K562 (cell line): ENCODE measurements around the gene TMEM100. TPM values are rescaled to one million over a fixed set of nuclear protein-coding genes. Genes with fewer than 3 reads are reported as not detected.

Experiments used
- CHAMP1 ChIP-seq: fragments of 450-650 bp; IDR thresholded peaks from 2 replicates; pipeline ENCODE4 v1.6.1; 2016; ENCODE audit warnings: mild to moderate bottlenecking
- CTCFL ChIP-seq: IDR thresholded peaks from 2 replicates; pipeline ENCODE4 v1.6.1; 2011; ENCODE audit warnings: borderline replicate concordance, low read depth, mild to moderate bottlenecking, moderate library complexity, low read length; ENCODE audit not compliant: insufficient read depth, poor library complexity, severe bottlenecking
- CXXC5 ChIP-seq: fragments of 250-450 bp; sonication (Bioruptor Pico); IDR thresholded peaks from 2 replicates; pipeline ENCODE4 v1.8.0; 2022; ENCODE audit warnings: inconsistent platforms, mild to moderate bottlenecking, moderate library complexity
- HMG20A ChIP-seq: fragments of 450-650 bp; formaldehyde crosslinking; conservative IDR thresholded peaks from 2 replicates; pipeline ENCODE4 v1.4.0; 2020; ENCODE audit warnings: mild to moderate bottlenecking, mixed read lengths
- ID3 ChIP-seq, 2 experiments: fragments of 250-450 bp in 1 of 2; fragments of 450-650 bp in 1 of 2; sonication (Bioruptor Pico) in 1 of 2; IDR thresholded peaks; 2 replicates each; pipeline versions ENCODE4 v1.6.1 to v1.8.0; 2016 to 2021; ENCODE audit warnings: mild to moderate bottlenecking in 2 of 2, moderate library complexity in 2 of 2, missing compliant biosample characterization in 1 of 2, missing genetic modification characterization in 1 of 2
- IFI16 ChIP-seq: fragments of 250-450 bp; sonication (Bioruptor Pico); IDR thresholded peaks from 2 replicates; pipeline ENCODE4 v2.1.2; 2022; ENCODE audit warnings: mild to moderate bottlenecking, inconsistent platforms
- KLF1 ChIP-seq: fragments of 450-650 bp; IDR thresholded peaks from 2 replicates; pipeline ENCODE4 v1.6.1; 2016; ENCODE audit warnings: missing genetic modification characterization, missing compliant biosample characterization
- LCOR ChIP-seq: sonication (generic); formaldehyde crosslinking; IDR thresholded peaks from 2 replicates; pipeline ENCODE4 v1.8.0; 2022; ENCODE audit warnings: mild to moderate bottlenecking, missing genetic modification reagents
- MCM2 ChIP-seq: fragments of 450-650 bp; IDR thresholded peaks from 2 replicates; pipeline ENCODE4 v1.6.1; 2017; ENCODE audit warnings: low read depth, mild to moderate bottlenecking
- MIER1 ChIP-seq: fragments of 450-650 bp; IDR thresholded peaks from 2 replicates; pipeline ENCODE4 v1.6.1; 2016; ENCODE audit warnings: antibody characterized with exemption, mild to moderate bottlenecking, low read depth
- MLX ChIP-seq, 2 experiments: fragments of 450-650 bp in 1 of 2; sonication (generic) in 1 of 2; formaldehyde crosslinking; conservative IDR thresholded peaks; 2 replicates each; pipeline versions ENCODE4 v1.4.0 to v1.8.1; 2020 to 2022; ENCODE audit warnings: mild to moderate bottlenecking in 1 of 2, missing genetic modification reagents in 1 of 2
- NBN ChIP-seq: fragments of 450-650 bp; IDR thresholded peaks from 2 replicates; pipeline ENCODE4 v1.6.1; 2016; ENCODE audit warnings: low read depth, mild to moderate bottlenecking
- PHB2 ChIP-seq: fragments of 450-650 bp; IDR thresholded peaks from 2 replicates; pipeline ENCODE4 v1.6.1; 2017; ENCODE audit warnings: low read depth
- POLR2A ChIP-seq: fragments of 450-650 bp; conservative IDR thresholded peaks from 2 replicates; pipeline ENCODE4 v1.6.1; 2016
- SOX6 ChIP-seq: fragments of 450-650 bp; IDR thresholded peaks from 2 replicates; pipeline ENCODE4 v1.6.1; 2014; ENCODE audit warnings: mild to moderate bottlenecking
- TBL1XR1 ChIP-seq, 2 experiments: IDR thresholded peaks; 2 replicates each; pipeline ENCODE4 v1.6.1; 2012; ENCODE audit warnings: improper control_type of control experiment in 2 of 2, low read length in 2 of 2, mild to moderate bottlenecking in 1 of 2
- TEAD4 ChIP-seq, 2 experiments: sonication (generic) in 1 of 2; formaldehyde crosslinking in 1 of 2; IDR thresholded peaks; 2 replicates each; pipeline versions ENCODE4 v1.6.1 to v1.8.0; 2012 to 2022; ENCODE audit warnings: borderline replicate concordance in 1 of 2, inconsistent platforms in 1 of 2, low read length in 1 of 2, mild to moderate bottlenecking in 1 of 2, missing genetic modification reagents in 1 of 2
- TFAM ChIP-seq: fragments of 250-450 bp; sonication (Bioruptor Pico); conservative IDR thresholded peaks from 2 replicates; pipeline ENCODE4 v1.5.0; 2021; ENCODE audit warnings: mild to moderate bottlenecking, moderate library complexity
- TSC22D4 ChIP-seq: fragments of 450-650 bp; IDR thresholded peaks from 2 replicates; pipeline ENCODE4 v1.6.1; 2016; ENCODE audit warnings: missing genetic modification characterization, missing biosample characterization, control low read depth
- USF1 ChIP-seq: sonication (generic); formaldehyde crosslinking; IDR thresholded peaks from 2 replicates; pipeline ENCODE4 v1.9.0; 2022; ENCODE audit warnings: mild to moderate bottlenecking, missing genetic modification reagents
- ZKSCAN3 ChIP-seq: fragments of 250-450 bp; sonication (Bioruptor Pico); IDR thresholded peaks from 2 replicates; pipeline ENCODE4 v1.4.0; 2020
- ZKSCAN8 ChIP-seq: fragments of 200-800 bp; sonication (Bioruptor generic); IDR thresholded peaks from 2 replicates; pipeline ENCODE4 v1.6.1; 2016; ENCODE audit warnings: missing genetic modification characterization, missing compliant biosample characterization
- ZNF12 ChIP-seq: sonication (generic); formaldehyde crosslinking; IDR thresholded peaks from 2 replicates; pipeline ENCODE4 v1.4.0; 2020; ENCODE audit warnings: mild to moderate bottlenecking, missing genetic modification reagents
- polyA plus RNA-seq, 8 experiments: library from polyadenylated mRNA; depleted of rRNA in 4 of 8; stranded (reverse) in 5 of 8; unstranded in 3 of 8; fragments of >200 nt; fragmentation: Nextera tagmentation in 2 of 8; fragmentation: Illumina TruSeq in 1 of 8; extraction: Ambion mirVana in 2 of 8; extraction: Trizol in 1 of 8; gene quantifications; 2 replicates each; pipeline versions ENCODE4 v1.2.1 to v1.2.3, GENCODE V29; 2011 to 2014; ENCODE audit warnings: inconsistent platforms in 1 of 8, missing spikeins in 1 of 8
- total RNA-seq, 7 experiments: library from RNA; depleted of rRNA in 6 of 7; stranded (reverse); fragments of >200 nt in 6 of 7; fragmentation: Illumina TruSeq in 2 of 7; extraction: Trizol in 2 of 7; gene quantifications; 2 replicates each; pipeline versions ENCODE4 v1.2.1 to v1.2.3, GENCODE V29; 2011 to 2021; ENCODE audit warnings: low replicate concordance in 1 of 7

The TMEM100 gene
- total and polyA plus RNA-seq, 9 of the 15 experiments (the other 6 are each of a cell fraction or from before 2014, with no cell fraction given) = 0.12 to 0.50 (median 0.19) TPM

GRCh38 chr17:55737976-55738501 is 15.4 kb upstream of the TMEM100 start (continued):
- TF ChIP-seq CXXC5 (CRISPR knock-in tag) = peak; percentile 40
- TF ChIP-seq TBL1XR1 (IDR thresholded peaks at IDR 0.05; ENCODE audit: low read length in 2 of 2) = no peak
- no peak for TF ChIP-seq TSC22D4 (tag)
- peak; percentile 66 for TF ChIP-seq TEAD4 (IDR thresholded peaks at IDR 0.05; ENCODE audit: low read length)
- no peak for TF ChIP-seq TEAD4 (CRISPR knock-in tag; IDR thresholded peaks at IDR 0.05; ENCODE audit: borderline replicate concordance)
- no peak for TF ChIP-seq USF1 (CRISPR knock-in tag)
- 0 out of 2 replicates have a peak, but pooled peaks have one; percentile 23 for TF ChIP-seq SOX6
- peak; percentile 43; the same call in 1 of the 2 replicates for TF ChIP-seq CHAMP1
- no peak for TF ChIP-seq TFAM (CRISPR knock-in tag)
- TF ChIP-seq LCOR (CRISPR knock-in tag) = peak; percentile 91
- TF ChIP-seq HMG20A (CRISPR knock-in tag) = no peak
- no peak for TF ChIP-seq KLF1 (tag)
- no peak for TF ChIP-seq ZNF12 (CRISPR knock-in tag)
- no peak for TF ChIP-seq IFI16 (CRISPR knock-in tag)
- no peak for TF ChIP-seq MLX (CRISPR knock-in tag; conservative IDR thresholded peaks at IDR 0.05)
- TF ChIP-seq MIER1 = no peak
- TF ChIP-seq ID3 (CRISPR knock-in tag; IDR thresholded peaks at IDR 0.05) = no peak
- TF ChIP-seq ID3 (tag; IDR thresholded peaks at IDR 0.05) = peak; percentile 54; the same call in 1 of the 2 replicates
- no peak for TF ChIP-seq NBN
- no peak for TF ChIP-seq ZKSCAN3
- TF ChIP-seq POLR2A = peak; percentile 77
- no peak for TF ChIP-seq MCM2
- no peak for TF ChIP-seq ZKSCAN8
- no peak for TF ChIP-seq CTCFL
- no peak for TF ChIP-seq PHB2
